Measurements from ENCODE around the gene RUFY1.
"Not testable (repeated sequence)": the region's sequence is repeated elsewhere in the genome, so short reads cannot be mapped to it uniquely, and the experiment has no call there.

RUFY1 gene

GRCh38 chr5:179616002-179616594 is 65.7 kb downstream of the RUFY1 start:
- DNase-seq (ENCODE audit: low spot score in 2 of 2) = no peak
- H3K9me3 Mint-ChIP-seq = no peaks in the 10 kb centered on the region
- H3K27me3 Mint-ChIP-seq = no peaks in the 10 kb centered on the region
- H3K4me1 Mint-ChIP-seq = peaks cover 35% of the 10 kb centered on the region
- no peak overlapping the region for H3K4me3 Mint-ChIP-seq
- ATAC-seq (ENCODE audit: low read depth) = no peak
- no peak overlapping the region for H3K27ac Mint-ChIP-seq
- peaks cover 52% of the 10 kb centered on the region for H3K36me3 Mint-ChIP-seq

GRCh38 chr5:179617930-179618329 is 67.6 kb downstream of the RUFY1 start:
- ATAC-seq (ENCODE audit: low read depth) (no peak), DNase-seq (ENCODE audit: low spot score in 2 of 2) (no peak)
- no peaks in the 10 kb centered on the region for H3K27me3 Mint-ChIP-seq
- H3K4me1 Mint-ChIP-seq = peaks cover 39% of the 10 kb centered on the region
- peak overlapping the region; percentile 49 for H3K27ac Mint-ChIP-seq
- H3K9me3 Mint-ChIP-seq = no peaks in the 10 kb centered on the region
- H3K36me3 Mint-ChIP-seq = peaks cover 54% of the 10 kb centered on the region
- no peak overlapping the region for H3K4me3 Mint-ChIP-seq

GRCh38 chr5:179618923-179619554 is 68.7 kb downstream of the RUFY1 start:
- ATAC-seq (ENCODE audit: low read depth) (no peak), DNase-seq (ENCODE audit: low spot score in 2 of 2) (no peak)
- peak overlapping the region; percentile 37 for H3K4me3 Mint-ChIP-seq
- H3K27me3 Mint-ChIP-seq = no peaks in the 10 kb centered on the region
- peaks cover 41% of the 10 kb centered on the region for H3K4me1 Mint-ChIP-seq
- H3K27ac Mint-ChIP-seq = peak overlapping the region; percentile 13
- H3K9me3 Mint-ChIP-seq = no peaks in the 10 kb centered on the region
- H3K36me3 Mint-ChIP-seq = peaks cover 49% of the 10 kb centered on the region

- no peak for DNase-seq (ENCODE audit: low spot score in 2 of 2)
- H3K27me3 Mint-ChIP-seq = no peaks in the 10 kb centered on the region
These were observed 69.4 kb downstream of the RUFY1 start for GRCh38 chr5:179619776-179620175.

GRCh38 chr5:179620293-179620692 is 69.9 kb downstream of the RUFY1 start:
- Mint-ChIP-seq H3K4me1 (peaks cover 48% of the 10 kb centered on the region), H3K27me3 (no peaks in the 10 kb centered on the region), H3K4me3 (peak overlapping the region; percentile 99), H3K27ac (peak overlapping the region; percentile 100), H3K36me3 (peaks cover 47% of the 10 kb centered on the region), H3K9me3 (no peaks in the 10 kb centered on the region)
- ATAC-seq (ENCODE audit: low read depth) (no peak), DNase-seq (ENCODE audit: low spot score in 2 of 2) (no peak)

More at GRCh38 chr5:179619776-179620175, 69.4 kb downstream of the RUFY1 start:
- no peaks in the 10 kb centered on the region for H3K9me3 Mint-ChIP-seq
- ATAC-seq (ENCODE audit: low read depth) = no peak
- peak overlapping the region; percentile 99 for H3K4me3 Mint-ChIP-seq
- H3K4me1 Mint-ChIP-seq = peaks cover 47% of the 10 kb centered on the region
- peak overlapping the region; percentile 100 for H3K27ac Mint-ChIP-seq
- H3K36me3 Mint-ChIP-seq = peaks cover 47% of the 10 kb centered on the region

GRCh38 chr5:179620703-179621350 is 70.5 kb downstream of the RUFY1 start:
- no peak for ATAC-seq (ENCODE audit: low read depth)
- Mint-ChIP-seq H3K4me3 (peak overlapping the region; percentile 99), H3K36me3 (peaks cover 47% of the 10 kb centered on the region), H3K27ac (peak overlapping the region; percentile 100), H3K9me3 (no peaks in the 10 kb centered on the region), H3K27me3 (no peaks in the 10 kb centered on the region), H3K4me1 (peaks cover 47% of the 10 kb centered on the region)
- DNase-seq (ENCODE audit: low spot score in 2 of 2) = no peak

- no peaks in the 10 kb centered on the region for H3K9me3 Mint-ChIP-seq
- peak overlapping the region; percentile 100 for H3K27ac Mint-ChIP-seq
- no peak for DNase-seq (ENCODE audit: low spot score in 2 of 2)
- peaks cover 43% of the 10 kb centered on the region for H3K36me3 Mint-ChIP-seq
- ATAC-seq (ENCODE audit: low read depth) = no peak
- peak overlapping the region; percentile 99 for H3K4me3 Mint-ChIP-seq
- peaks cover 43% of the 10 kb centered on the region for H3K4me1 Mint-ChIP-seq
- H3K27me3 Mint-ChIP-seq = no peaks in the 10 kb centered on the region
These were observed 71.3 kb downstream of the RUFY1 start for GRCh38 chr5:179621551-179622214.

GRCh38 chr5:179623003-179623905 is 72.9 kb downstream of the RUFY1 start, which contains the start of gene HNRNPH1:
Gene HNRNPH1 (minus strand): TSS chr5:179623671. CDS start chr5:179623133, 538 bp downstream.
- Mint-ChIP-seq H3K36me3 (peaks cover 30% of the 10 kb centered on the region), H3K4me1 (peaks cover 34% of the 10 kb centered on the region), H3K9me3 (no peaks in the 10 kb centered on the region), H3K4me3 (peak within 1 kb of the TSS; percentile 99), H3K27ac (peak within 1 kb of the TSS; percentile 100), H3K27me3 (no peaks in the 10 kb centered on the region)
- ATAC-seq (ENCODE audit: low read depth) (peak; percentile 75), DNase-seq (ENCODE audit: low spot score in 2 of 2) (peak; percentile 98)

- H3K27ac Mint-ChIP-seq = peak overlapping the region; percentile 100
- H3K4me1 Mint-ChIP-seq = peaks cover 32% of the 10 kb centered on the region
- no peaks in the 10 kb centered on the region for H3K27me3 Mint-ChIP-seq
- H3K4me3 Mint-ChIP-seq = peak overlapping the region; percentile 99
- ATAC-seq (ENCODE audit: low read depth) (peak; percentile 14), DNase-seq (ENCODE audit: low spot score in 2 of 2) (no peak)
- H3K9me3 Mint-ChIP-seq = no peaks in the 10 kb centered on the region
- H3K36me3 Mint-ChIP-seq = peaks cover 29% of the 10 kb centered on the region
These were observed 73.8 kb downstream of the RUFY1 start for GRCh38 chr5:179623906-179624741.

- Mint-ChIP-seq H3K4me3 (peak overlapping the region; percentile 99), H3K27me3 (no peaks in the 10 kb centered on the region), H3K4me1 (peaks cover 28% of the 10 kb centered on the region), H3K9me3 (no peaks in the 10 kb centered on the region), H3K27ac (peak overlapping the region; percentile 100), H3K36me3 (peaks cover 26% of the 10 kb centered on the region)
- DNase-seq (ENCODE audit: low spot score in 2 of 2) = no peak
- ATAC-seq (ENCODE audit: low read depth) = no peak
These were observed 74.5 kb downstream of the RUFY1 start for GRCh38 chr5:179624841-179625271.

- peak; percentile 68 for ATAC-seq (ENCODE audit: low read depth)
- not testable (repeated sequence) for H3K4me3 Mint-ChIP-seq
These were observed 83.4 kb downstream of the RUFY1 start for GRCh38 chr5:179633501-179634369.

More at GRCh38 chr5:179633501-179634369, 83.4 kb downstream of the RUFY1 start:
- not testable (repeated sequence) for H3K36me3 Mint-ChIP-seq; H3K4me1 Mint-ChIP-seq; H3K27me3 Mint-ChIP-seq; H3K9me3 Mint-ChIP-seq; DNase-seq (ENCODE audit: low spot score in 2 of 2); H3K27ac Mint-ChIP-seq
